Measurements from ENCODE around the gene CRB1.

CRB1 gene

GRCh38 chr1:197464044-197464443, 196.0 kb downstream of the CRB1 start:
- no peaks in the 10 kb centered on the region for H3K4me1 ChIP-seq (ENCODE audit: control insufficient read depth, insufficient read depth, low read length, poor library complexity, severe bottlenecking)
- no peaks in the 10 kb centered on the region for H3K9me3 ChIP-seq (ENCODE audit: control insufficient read depth, low read length)
- no peaks in the 10 kb centered on the region for H3K27me3 ChIP-seq (replicated peaks; ENCODE audit: control insufficient read depth, insufficient read depth, low read length, poor library complexity, severe bottlenecking)
- H3K36me3 ChIP-seq (ENCODE audit: control insufficient read depth, insufficient read depth, low read length) = no peaks in the 10 kb centered on the region
- no peak for DNase-seq
- no peak overlapping the region for H3K27ac ChIP-seq (ENCODE audit: insufficient read depth, low read length, poor library complexity, severe bottlenecking)
- H3K4me3 ChIP-seq (ENCODE audit: insufficient read depth, low read depth, low read length, poor library complexity, severe bottlenecking) = no peak overlapping the region

- Histone ChIP-seq H3K4me1 (ENCODE audit: control insufficient read depth, insufficient read depth, low read length, poor library complexity, severe bottlenecking) (no peaks in the 10 kb centered on the region), H3K36me3 (ENCODE audit: control insufficient read depth, insufficient read depth, low read length) (no peaks in the 10 kb centered on the region), H3K4me3 (ENCODE audit: insufficient read depth, low read depth, low read length, poor library complexity, severe bottlenecking) (no peak overlapping the region), H3K27ac (ENCODE audit: insufficient read depth, low read length, poor library complexity, severe bottlenecking) (no peak overlapping the region), H3K27me3 (replicated peaks; ENCODE audit: control insufficient read depth, insufficient read depth, low read length, poor library complexity, severe bottlenecking) (no peaks in the 10 kb centered on the region), H3K9me3 (ENCODE audit: control insufficient read depth, low read length) (no peaks in the 10 kb centered on the region)
- no peak for DNase-seq
Measured at GRCh38 chr1:197465528-197466327, 197.7 kb downstream of the CRB1 start.

GRCh38 chr1:197466813-197467212, 198.8 kb downstream of the CRB1 start:
- H3K36me3 ChIP-seq (ENCODE audit: control insufficient read depth, insufficient read depth, low read length) = no peaks in the 10 kb centered on the region
- no peak overlapping the region for H3K4me3 ChIP-seq (ENCODE audit: insufficient read depth, low read depth, low read length, poor library complexity, severe bottlenecking)
- DNase-seq = no peak
- no peaks in the 10 kb centered on the region for H3K9me3 ChIP-seq (ENCODE audit: control insufficient read depth, low read length)
- H3K27ac ChIP-seq (ENCODE audit: insufficient read depth, low read length, poor library complexity, severe bottlenecking) = no peak overlapping the region
- no peaks in the 10 kb centered on the region for H3K4me1 ChIP-seq (ENCODE audit: control insufficient read depth, insufficient read depth, low read length, poor library complexity, severe bottlenecking)
- no peaks in the 10 kb centered on the region for H3K27me3 ChIP-seq (replicated peaks; ENCODE audit: control insufficient read depth, insufficient read depth, low read length, poor library complexity, severe bottlenecking)

GRCh38 chr1:197467881-197468280, 199.8 kb downstream of the CRB1 start:
- no peak overlapping the region for H3K4me3 ChIP-seq (ENCODE audit: insufficient read depth, low read depth, low read length, poor library complexity, severe bottlenecking)
- H3K36me3 ChIP-seq (ENCODE audit: control insufficient read depth, insufficient read depth, low read length) = no peaks in the 10 kb centered on the region
- H3K27me3 ChIP-seq (replicated peaks; ENCODE audit: control insufficient read depth, insufficient read depth, low read length, poor library complexity, severe bottlenecking) = no peaks in the 10 kb centered on the region
- H3K27ac ChIP-seq (ENCODE audit: insufficient read depth, low read length, poor library complexity, severe bottlenecking) = no peak overlapping the region
- no peak for DNase-seq
- H3K9me3 ChIP-seq (ENCODE audit: control insufficient read depth, low read length) = no peaks in the 10 kb centered on the region
- no peaks in the 10 kb centered on the region for H3K4me1 ChIP-seq (ENCODE audit: control insufficient read depth, insufficient read depth, low read length, poor library complexity, severe bottlenecking)

- H3K27me3 ChIP-seq (replicated peaks; ENCODE audit: control insufficient read depth, insufficient read depth, low read length, poor library complexity, severe bottlenecking) = no peaks in the 10 kb centered on the region
- H3K36me3 ChIP-seq (ENCODE audit: control insufficient read depth, insufficient read depth, low read length) = no peaks in the 10 kb centered on the region
- H3K4me1 ChIP-seq (ENCODE audit: control insufficient read depth, insufficient read depth, low read length, poor library complexity, severe bottlenecking) = no peaks in the 10 kb centered on the region
- H3K9me3 ChIP-seq (ENCODE audit: control insufficient read depth, low read length) = no peaks in the 10 kb centered on the region
- H3K4me3 ChIP-seq (ENCODE audit: insufficient read depth, low read depth, low read length, poor library complexity, severe bottlenecking) = no peak overlapping the region
- DNase-seq = no peak
- H3K27ac ChIP-seq (ENCODE audit: insufficient read depth, low read length, poor library complexity, severe bottlenecking) = no peak overlapping the region
Measured at GRCh38 chr1:197468543-197469175, 200.6 kb downstream of the CRB1 start.

GRCh38 chr1:197469620-197470210, 201.7 kb downstream of the CRB1 start:
- Histone ChIP-seq H3K27ac (ENCODE audit: insufficient read depth, low read length, poor library complexity, severe bottlenecking) (no peak overlapping the region), H3K4me3 (ENCODE audit: insufficient read depth, low read depth, low read length, poor library complexity, severe bottlenecking) (no peak overlapping the region)

GRCh38 chr1:197470330-197470729, 202.3 kb downstream of the CRB1 start:
- Histone ChIP-seq H3K9me3 (ENCODE audit: control insufficient read depth, low read length) (no peaks in the 10 kb centered on the region), H3K4me1 (ENCODE audit: control insufficient read depth, insufficient read depth, low read length, poor library complexity, severe bottlenecking) (no peaks in the 10 kb centered on the region), H3K27ac (ENCODE audit: insufficient read depth, low read length, poor library complexity, severe bottlenecking) (no peak overlapping the region), H3K27me3 (replicated peaks; ENCODE audit: control insufficient read depth, insufficient read depth, low read length, poor library complexity, severe bottlenecking) (no peaks in the 10 kb centered on the region), H3K4me3 (ENCODE audit: insufficient read depth, low read depth, low read length, poor library complexity, severe bottlenecking) (no peak overlapping the region), H3K36me3 (ENCODE audit: control insufficient read depth, insufficient read depth, low read length) (no peaks in the 10 kb centered on the region)
- no peak for DNase-seq

More at GRCh38 chr1:197469620-197470210, 201.7 kb downstream of the CRB1 start:
- no peak for DNase-seq
- Histone ChIP-seq H3K9me3 (ENCODE audit: control insufficient read depth, low read length) (no peaks in the 10 kb centered on the region), H3K27me3 (replicated peaks; ENCODE audit: control insufficient read depth, insufficient read depth, low read length, poor library complexity, severe bottlenecking) (no peaks in the 10 kb centered on the region), H3K4me1 (ENCODE audit: control insufficient read depth, insufficient read depth, low read length, poor library complexity, severe bottlenecking) (no peaks in the 10 kb centered on the region), H3K36me3 (ENCODE audit: control insufficient read depth, insufficient read depth, low read length) (no peaks in the 10 kb centered on the region)

- H3K4me1 ChIP-seq (ENCODE audit: control insufficient read depth, insufficient read depth, low read length, poor library complexity, severe bottlenecking) = no peaks in the 10 kb centered on the region
- no peaks in the 10 kb centered on the region for H3K36me3 ChIP-seq (ENCODE audit: control insufficient read depth, insufficient read depth, low read length)
- H3K9me3 ChIP-seq (ENCODE audit: control insufficient read depth, low read length) = no peaks in the 10 kb centered on the region
- DNase-seq = no peak
- no peak overlapping the region for H3K4me3 ChIP-seq (ENCODE audit: insufficient read depth, low read depth, low read length, poor library complexity, severe bottlenecking)
- H3K27me3 ChIP-seq (replicated peaks; ENCODE audit: control insufficient read depth, insufficient read depth, low read length, poor library complexity, severe bottlenecking) = no peaks in the 10 kb centered on the region
- no peak overlapping the region for H3K27ac ChIP-seq (ENCODE audit: insufficient read depth, low read length, poor library complexity, severe bottlenecking)
Measured at GRCh38 chr1:197471248-197471985, 203.4 kb downstream of the CRB1 start.

GRCh38 chr1:197472141-197472540, 204.1 kb downstream of the CRB1 start:
- Histone ChIP-seq H3K4me1 (ENCODE audit: control insufficient read depth, insufficient read depth, low read length, poor library complexity, severe bottlenecking) (no peaks in the 10 kb centered on the region), H3K27me3 (replicated peaks; ENCODE audit: control insufficient read depth, insufficient read depth, low read length, poor library complexity, severe bottlenecking) (no peaks in the 10 kb centered on the region), H3K27ac (ENCODE audit: insufficient read depth, low read length, poor library complexity, severe bottlenecking) (no peak overlapping the region), H3K4me3 (ENCODE audit: insufficient read depth, low read depth, low read length, poor library complexity, severe bottlenecking) (no peak overlapping the region), H3K36me3 (ENCODE audit: control insufficient read depth, insufficient read depth, low read length) (no peaks in the 10 kb centered on the region), H3K9me3 (ENCODE audit: control insufficient read depth, low read length) (no peaks in the 10 kb centered on the region)
- no peak for DNase-seq
